Lower lobe of right lung (tissue), 2 donors: ENCODE results near the gene COL7A1. TPM values are rescaled to one million over a fixed set of nuclear protein-coding genes. Genes with fewer than 3 reads are reported as not detected.

Experiments
- ATAC-seq, 2 donors: fragments of 200-7000 bp; cut with Tn5 transposase; one replicate each; pipeline ENCODE4 v1.9.1; 2020 to 2022; ENCODE audit warnings: mild to moderate bottlenecking in 2 of 2, moderate library complexity in 2 of 2
- DNase-seq: peaks from one replicate; pipeline ENCODE4 v3.0.0-alpha.2; 2020
- H3K27ac ChIP-seq: fragments of 200-600 bp; one replicate; pipeline ENCODE4 v1.8.0; 2022
- H3K27me3 ChIP-seq: fragments of 200-600 bp; one replicate; pipeline ENCODE4 v1.8.0; 2022; ENCODE audit warnings: low read depth
- H3K36me3 ChIP-seq: fragments of 200-600 bp; one replicate; pipeline ENCODE4 v1.8.0; 2022; ENCODE audit warnings: mild to moderate bottlenecking
- H3K4me1 ChIP-seq: fragments of 200-600 bp; one replicate; pipeline ENCODE4 v1.8.0; 2022
- H3K4me3 ChIP-seq: fragments of 200-600 bp; one replicate; pipeline ENCODE4 v1.8.0; 2022; ENCODE audit warnings: mild to moderate bottlenecking
- H3K9me3 ChIP-seq: fragments of 200-600 bp; one replicate; pipeline ENCODE4 v1.8.0; 2022
- CTCF ChIP-seq: fragments of 200-600 bp; IDR thresholded peaks from one replicate; pipeline ENCODE4 v1.8.0; 2022; ENCODE audit warnings: antibody characterized with exemption, mild to moderate bottlenecking
- intact Hi-C: fragments of 100-400 bp; cut with DNase I; formaldehyde crosslinking; loops from one replicate; pipeline ENCODE4 v1.11.0; 2022
- total RNA-seq: library from RNA; stranded (reverse); fragmentation: NEBNext Ultra II Directional; extraction: Animal tissue kit (Norgen Biotek cat#: 25700); gene quantifications from one replicate; pipeline ENCODE4 v1.2.1, GENCODE V29; 2021
- donor health status: DM: no; HTN: yes; CAD: no; lungs with severe emphysema.

COL7A1 gene
- total RNA-seq, 1 donor from 2014 or later: 2.6 TPM

GRCh38 chr3:48555949-48556795 lies 39.0 kb downstream of the COL7A1 start:
- intact Hi-C loops: loop anchor here (10.0 kb wide), 1 partner anchor 91 kb away; a partner anchor contains a TSS
- H3K36me3 ChIP-seq: no peaks in the 10 kb centered on the region
- H3K27me3 ChIP-seq: no peaks in the 10 kb centered on the region
- DNase-seq: no peak
- ATAC-seq: no peak
- H3K4me1 ChIP-seq: peaks cover 44% of the 10 kb centered on the region
- H3K27ac ChIP-seq: peak overlapping the region; percentile 56
- H3K9me3 ChIP-seq: no peaks in the 10 kb centered on the region
- TF ChIP-seq CTCF: no peak
- H3K4me3 ChIP-seq: peak overlapping the region; percentile 63

DNA sequence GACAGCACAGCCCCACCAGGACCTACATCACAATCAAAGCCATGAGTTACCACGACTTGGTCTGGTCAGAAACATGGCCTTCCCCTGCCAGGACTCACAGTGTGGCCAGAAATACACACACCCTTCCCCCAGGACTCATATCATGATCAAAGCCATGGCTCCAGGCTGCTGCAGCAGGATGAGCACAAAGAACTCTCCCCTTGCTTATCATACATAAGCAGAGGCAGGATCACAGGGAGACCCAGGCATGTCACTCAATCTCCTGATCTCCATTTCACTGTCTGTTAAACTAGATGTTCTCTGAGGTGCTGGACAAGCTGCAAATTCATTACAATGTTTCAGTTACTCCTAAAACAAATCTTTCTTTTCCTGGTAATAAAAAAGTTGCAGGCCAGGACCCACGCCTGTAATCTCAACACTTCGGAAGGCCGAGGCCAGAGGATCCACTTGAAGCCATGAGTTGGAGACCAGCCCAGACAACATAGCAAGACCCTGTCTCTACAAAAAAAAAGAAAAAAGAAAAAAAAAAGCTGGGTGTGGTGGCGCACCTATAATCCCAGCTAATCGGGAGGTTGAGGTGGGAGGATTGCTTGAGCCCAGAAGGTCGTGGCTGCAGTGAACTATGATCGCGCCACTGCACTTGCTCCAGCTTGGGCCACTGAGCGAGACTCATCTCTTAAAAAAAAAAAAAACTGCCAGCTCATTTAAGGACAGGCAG lies 39.7 kb downstream of the COL7A1 start:
- Histone ChIP-seq H3K4me3 (peak overlapping the region; percentile 63), H3K27me3 (no peaks in the 10 kb centered on the region), H3K9me3 (no peaks in the 10 kb centered on the region), H3K36me3 (no peaks in the 10 kb centered on the region), H3K4me1 (peaks cover 38% of the 10 kb centered on the region), H3K27ac (no peak overlapping the region)
- intact Hi-C loops: loop anchor here (10.0 kb wide), 1 partner anchor 91 kb away; a partner anchor contains a TSS
- no peak for ATAC-seq
- DNase-seq: no peak
- no peak for TF ChIP-seq CTCF

DNA sequence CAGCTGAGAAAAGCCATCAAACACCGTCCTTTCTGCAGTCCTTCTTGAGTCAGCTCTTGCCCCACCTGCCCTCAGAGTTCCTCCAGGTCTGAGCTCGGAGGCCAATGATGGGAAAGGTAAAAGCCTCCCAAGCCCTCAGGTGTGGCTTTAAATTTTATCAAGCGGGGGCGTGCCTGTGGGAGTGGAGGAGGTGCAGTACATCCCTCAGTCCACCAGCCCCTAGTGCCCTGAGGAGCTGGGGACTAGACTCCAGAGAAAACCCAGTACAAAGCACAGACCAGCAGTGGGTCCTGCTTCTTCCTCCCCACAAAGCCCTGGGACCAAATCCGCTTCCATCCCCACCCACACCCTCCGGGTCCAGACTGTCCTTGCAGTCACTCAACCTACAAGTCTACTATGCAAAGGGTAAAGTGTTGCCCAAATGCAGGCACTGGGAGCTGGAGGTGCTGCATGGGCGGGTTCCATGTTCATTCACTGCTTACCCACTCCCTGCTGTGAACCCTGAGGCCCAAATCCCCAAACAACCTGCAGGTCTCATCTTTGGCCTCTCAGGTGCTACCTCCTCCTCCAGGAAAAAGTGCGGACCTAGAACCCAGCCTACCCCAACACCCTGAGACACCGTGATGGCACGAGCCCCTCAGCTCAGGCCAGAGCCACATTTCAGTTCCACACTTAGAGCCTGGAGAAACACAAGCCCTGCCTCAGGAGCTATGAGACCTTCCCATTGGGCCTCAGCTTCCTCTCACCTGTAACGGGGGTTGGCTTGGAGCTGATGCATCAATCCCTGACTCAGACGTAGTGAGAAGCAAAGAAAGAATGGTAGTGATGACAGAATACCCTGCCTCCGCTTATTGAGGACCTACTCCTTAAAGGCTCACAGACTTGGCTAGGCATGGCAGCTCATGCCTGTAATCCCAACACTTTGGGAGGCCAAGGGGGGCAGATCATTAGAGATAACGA lies 41.0 kb downstream of the COL7A1 start:
- intact Hi-C loops: loop anchor here (10.0 kb wide), 1 partner anchor 89 kb away; a partner anchor contains a TSS
- DNase-seq (no peak), ATAC-seq (no peak)
- H3K27me3 ChIP-seq: no peaks in the 10 kb centered on the region
- H3K27ac ChIP-seq: peak overlapping the region; percentile 18
- no peak for TF ChIP-seq CTCF
- no peak overlapping the region for H3K4me3 ChIP-seq
- H3K9me3 ChIP-seq: no peaks in the 10 kb centered on the region
- H3K4me1 ChIP-seq: peaks cover 28% of the 10 kb centered on the region
- no peaks in the 10 kb centered on the region for H3K36me3 ChIP-seq

DNA sequence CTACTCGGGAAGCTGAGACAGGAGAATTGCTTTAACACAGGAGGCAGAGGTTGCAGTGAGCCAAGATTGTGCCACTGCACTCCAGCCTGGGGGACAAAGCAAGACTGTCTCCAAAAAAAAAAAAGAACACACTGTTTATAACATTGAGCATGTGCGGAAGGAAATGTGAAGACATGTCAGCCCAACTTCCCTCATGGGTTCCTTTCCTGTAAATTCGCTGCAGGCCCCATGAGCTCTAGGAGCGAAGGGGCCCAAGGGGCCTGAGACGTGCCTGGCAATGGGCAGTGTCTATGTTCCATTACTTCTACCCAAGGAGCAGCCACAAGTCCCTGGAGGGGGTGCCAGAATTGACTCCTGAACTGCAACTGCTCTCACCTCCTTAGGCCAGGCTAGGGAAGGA lies 41.8 kb downstream of the COL7A1 start:
- intact Hi-C loops: loop anchor here (10.0 kb wide), 1 partner anchor 89 kb away; a partner anchor contains a TSS
- DNase-seq (no peak), ATAC-seq (no peak)
- Histone ChIP-seq H3K27me3 (no peaks in the 10 kb centered on the region), H3K4me3 (no peak overlapping the region), H3K9me3 (no peaks in the 10 kb centered on the region), H3K4me1 (peaks cover 30% of the 10 kb centered on the region), H3K36me3 (no peaks in the 10 kb centered on the region), H3K27ac (peak overlapping the region; percentile 18)
- no peak for TF ChIP-seq CTCF
